GM19463 (cell line): ENCODE data around the gene GRM7.

Experiments
- ATAC-seq: cut with Tn5 transposase; IDR thresholded peaks from one replicate; pipeline ENCODE4 v1.9.1; 2021; ENCODE audit warnings: mild to moderate bottlenecking, moderate library complexity; ENCODE audit not compliant: unreplicated experiment

Gene GRM7

GRCh38 chr3:7112523-7113056, 251.7 kb downstream of the GRM7 start:
- ATAC-seq = no peak

GRCh38 chr3:7144697-7145308, 283.9 kb downstream of the GRM7 start:
- peak; percentile 73 for ATAC-seq

GRCh38 chr3:7146529-7146928, 285.6 kb downstream of the GRM7 start:
- no peak for ATAC-seq

GRCh38 chr3:7158516-7158915, 297.6 kb downstream of the GRM7 start:
- ATAC-seq = no peak

- ATAC-seq = no peak
These were observed 299.8 kb downstream of the GRM7 start for GRCh38 chr3:7160689-7161088.

- ATAC-seq = no peak
These were observed 305.5 kb downstream of the GRM7 start for GRCh38 chr3:7166460-7166859.

- no peak for ATAC-seq
These were observed 310.6 kb downstream of the GRM7 start for GRCh38 chr3:7171493-7171892.

- no peak for ATAC-seq
These were observed 312.1 kb downstream of the GRM7 start for GRCh38 chr3:7172996-7173395.

GRCh38 chr3:7188551-7188950, 327.6 kb downstream of the GRM7 start:
- no peak for ATAC-seq

GRCh38 chr3:7190095-7190494, 329.2 kb downstream of the GRM7 start:
- peak; percentile 67 for ATAC-seq

- ATAC-seq = no peak
These were observed 332.4 kb downstream of the GRM7 start for GRCh38 chr3:7193269-7193668.

- no peak for ATAC-seq
These were observed 333.3 kb downstream of the GRM7 start for GRCh38 chr3:7194071-7194835.

GRCh38 chr3:7195934-7196333, 335.0 kb downstream of the GRM7 start:
- ATAC-seq = no peak

GRCh38 chr3:7201784-7202183, 340.9 kb downstream of the GRM7 start:
- ATAC-seq = no peak

GRCh38 chr3:7203969-7204847, 343.3 kb downstream of the GRM7 start:
- peak; percentile 43 for ATAC-seq

- ATAC-seq = peak; percentile 31
These were observed 343.9 kb downstream of the GRM7 start for GRCh38 chr3:7204848-7205156.

GRCh38 chr3:7205535-7205934, 344.6 kb downstream of the GRM7 start:
- peak; percentile 60 for ATAC-seq

GRCh38 chr3:7205962-7206361, 345.0 kb downstream of the GRM7 start:
- ATAC-seq = peak; percentile 55

- no peak for ATAC-seq
These were observed 346.2 kb downstream of the GRM7 start for GRCh38 chr3:7207125-7207524.

- ATAC-seq = no peak
These were observed 347.0 kb downstream of the GRM7 start for GRCh38 chr3:7207928-7208327.

- no peak for ATAC-seq
These were observed 348.2 kb downstream of the GRM7 start for GRCh38 chr3:7209098-7209497.

GRCh38 chr3:7211740-7212139, 350.8 kb downstream of the GRM7 start:
- ATAC-seq = no peak
